C4-2B (cell line): ENCODE data around the gene INHBE.
A peak's percentile ranks its signal among the peaks of the same experiment; 100 is the strongest.

Experiments used
- CTCF ChIP-seq: fragments of 450-650 bp; conservative IDR thresholded peaks from 2 replicates; pipeline ENCODE4 v1.5.1; 2017; ENCODE audit warnings: mild to moderate bottlenecking
- ZFX ChIP-seq: fragments of 450-650 bp; IDR thresholded peaks from 2 replicates; pipeline ENCODE4 v1.6.1; 2017

GRCh38 chr12:57459055-57459749 lies 4.1 kb downstream of the INHBE start:
- TF ChIP-seq CTCF (peak; percentile 96), ZFX (no peak)
